OCI-LY7 (cell line): Measurements from ENCODE around the gene CLCF1. TPM values are rescaled to one million over a fixed set of nuclear protein-coding genes. Genes with fewer than 3 reads are reported as not detected.

Experiments used
- BruUV-seq: library from RNA; stranded (reverse); fragments of 400-500 nt; replicated peaks from 2 replicates; lab custom pipeline; 2021; lab: Mats Ljungman, UMichigan
- CTCF ChIA-PET: fragments of 300-600 bp; sonication (Branson Sonifier 250); formaldehyde crosslinking; loops from one replicate; lab custom pipeline; 2022; ENCODE audit warnings: antibody characterized with exemption; ENCODE audit not compliant: unreplicated experiment; lab: Charles Lee
- POLR2A ChIA-PET: fragments of 300-600 bp; sonication (Branson Sonifier 250); formaldehyde crosslinking; loops from one replicate; lab custom pipeline; 2022; ENCODE audit warnings: antibody characterized with exemption; lab: Charles Lee
- DNase-seq: peaks from one replicate; pipeline ENCODE4 v3.0.0-alpha.2; 2015; ENCODE audit warnings: low spot score
- H2AFZ ChIP-seq: fragments of 200-600 bp; sonication (generic), shearing (Covaris generic); 2 replicates; pipeline ENCODE4 v1.6.1; 2014; ENCODE audit warnings: mild to moderate bottlenecking, antibody characterized with exemption, low read length, moderate library complexity
- H3K27ac ChIP-seq: fragments of 200-600 bp; sonication (generic); 2 replicates; pipeline ENCODE4 v1.5.1; 2014; ENCODE audit warnings: mixed run types, low read depth, mild to moderate bottlenecking, moderate library complexity, low read length, inconsistent platforms; ENCODE audit not compliant: poor library complexity, severe bottlenecking
- H3K36me3 ChIP-seq: fragments of 200-600 bp; sonication (generic); 2 replicates; pipeline ENCODE4 v1.6.1; 2014; ENCODE audit warnings: mild to moderate bottlenecking, antibody characterized with exemption, low read length, moderate library complexity, mixed read lengths; ENCODE audit not compliant: insufficient read depth
- H3K4me1 ChIP-seq: fragments of 200-600 bp; sonication (generic); 2 replicates; pipeline ENCODE4 v1.5.1; 2014; ENCODE audit warnings: mild to moderate bottlenecking, low read length; ENCODE audit not compliant: insufficient read depth, poor library complexity, severe bottlenecking
- H3K4me2 ChIP-seq: fragments of 200-600 bp; sonication (generic); 2 replicates; pipeline ENCODE4 v1.6.1; 2014; ENCODE audit warnings: mild to moderate bottlenecking, low read length
- H3K4me3 ChIP-seq: fragments of 200-600 bp; sonication (generic); 2 replicates; pipeline ENCODE4 v1.5.1; 2014; ENCODE audit warnings: mild to moderate bottlenecking, low read depth, low read length; ENCODE audit not compliant: poor library complexity, severe bottlenecking
- H3K79me2 ChIP-seq: fragments of 200-600 bp; sonication (generic); 2 replicates; pipeline ENCODE4 v1.6.1; 2016; ENCODE audit warnings: low read depth, mild to moderate bottlenecking, low read length, moderate library complexity, mixed read lengths; ENCODE audit not compliant: insufficient read depth
- H3K9me2 ChIP-seq: fragments of 200-600 bp; sonication (generic); 2 replicates; pipeline ENCODE4 v1.6.1; 2016; ENCODE audit warnings: mild to moderate bottlenecking, low read length, mixed read lengths; ENCODE audit not compliant: insufficient read depth
- H3K9me3 ChIP-seq: fragments of 200-600 bp; sonication (generic); 2 replicates; pipeline ENCODE4 v1.6.1; 2014; ENCODE audit warnings: mild to moderate bottlenecking, mixed run types, low read length, mixed read lengths
- H4K20me1 ChIP-seq: fragments of 200-600 bp; sonication (generic); 2 replicates; pipeline ENCODE4 v1.6.1; 2014; ENCODE audit warnings: mild to moderate bottlenecking, antibody characterized with exemption, low read length, moderate library complexity, mixed read lengths; ENCODE audit not compliant: insufficient read depth
- CTCF ChIP-seq: fragments of 200-600 bp; sonication (generic); conservative IDR thresholded peaks from 2 replicates; pipeline ENCODE4 v1.5.1; 2014; ENCODE audit warnings: mild to moderate bottlenecking, antibody characterized with exemption, low read length, moderate library complexity, mixed read lengths
- EZH2phosphoT487 ChIP-seq: fragments of 200-600 bp; sonication (generic); IDR thresholded peaks from 2 replicates; pipeline ENCODE4 v1.6.1; 2018; ENCODE audit warnings: low read depth, borderline replicate concordance, mild to moderate bottlenecking, mixed run types, antibody characterized with exemption, low read length, moderate library complexity, mixed read lengths
- intact Hi-C: fragments of 100-400 bp; cut with micrococcal nuclease; formaldehyde crosslinking; loops from one replicate; pipeline ENCODE4 v1.10.0; 2022; ENCODE audit not compliant: unreplicated experiment
- total RNA-seq, 2 experiments: library from RNA; depleted of rRNA in 1 of 2; stranded (reverse); fragments of >200 nt in 1 of 2; shearing (Covaris generic) in 1 of 2; gene quantifications; 2 replicates each; pipeline ENCODE4 v1.2.3, GENCODE V29; 2014 to 2022

The CLCF1 gene
- total RNA-seq, 2 experiments from 2014 or later, result 0.34 to 0.35 TPM

- Histone ChIP-seq H3K9me3 (no peaks in the 10 kb centered on the region), H3K79me2 (peaks cover 11% of the 10 kb centered on the region; the same call in 1 of the 2 replicates), H4K20me1 (no peaks in the 10 kb centered on the region), H3K4me1 (peaks cover 79% of the 10 kb centered on the region), H3K9me2 (no peaks in the 10 kb centered on the region), H3K27ac (peak overlapping the region; percentile 93), H2AFZ (no peak overlapping the region), H3K36me3 (peaks cover 9% of the 10 kb centered on the region; the same call in 1 of the 2 replicates), H3K4me3 (peak overlapping the region; percentile 77), H3K4me2 (peak overlapping the region; percentile 86)
- no TSS peak for BruUV-seq
- ChIA-PET POLR2A (interaction anchor here (0.6 to 9.3 kb wide), 14 partner anchors 8 to 459 kb away, joined by 3 to 106 read pairs (median 3); partner anchors contain the start of gene RAD9A), CTCF (interaction anchor here (0.6 to 7.3 kb wide), 6 partner anchors 25 to 114 kb away, joined by 3 to 136 read pairs (median 4); partner anchors contain the start of gene PTPRCAP)
- peak; percentile 89 for DNase-seq
- intact Hi-C loops, result loop anchor here (5.0 to 10.0 kb wide), 4 partner anchors 115 to 232 kb away; partner anchors contain the start of genes AIP, CDK2AP2, GSTP1 and PITPNM1
- no peak for TF ChIP-seq CTCF
- TF ChIP-seq EZH2phosphoT487, result no peak
Observed at GRCh38 chr11:67352546-67353316, 20.7 kb downstream of the CLCF1 start.

DNA sequence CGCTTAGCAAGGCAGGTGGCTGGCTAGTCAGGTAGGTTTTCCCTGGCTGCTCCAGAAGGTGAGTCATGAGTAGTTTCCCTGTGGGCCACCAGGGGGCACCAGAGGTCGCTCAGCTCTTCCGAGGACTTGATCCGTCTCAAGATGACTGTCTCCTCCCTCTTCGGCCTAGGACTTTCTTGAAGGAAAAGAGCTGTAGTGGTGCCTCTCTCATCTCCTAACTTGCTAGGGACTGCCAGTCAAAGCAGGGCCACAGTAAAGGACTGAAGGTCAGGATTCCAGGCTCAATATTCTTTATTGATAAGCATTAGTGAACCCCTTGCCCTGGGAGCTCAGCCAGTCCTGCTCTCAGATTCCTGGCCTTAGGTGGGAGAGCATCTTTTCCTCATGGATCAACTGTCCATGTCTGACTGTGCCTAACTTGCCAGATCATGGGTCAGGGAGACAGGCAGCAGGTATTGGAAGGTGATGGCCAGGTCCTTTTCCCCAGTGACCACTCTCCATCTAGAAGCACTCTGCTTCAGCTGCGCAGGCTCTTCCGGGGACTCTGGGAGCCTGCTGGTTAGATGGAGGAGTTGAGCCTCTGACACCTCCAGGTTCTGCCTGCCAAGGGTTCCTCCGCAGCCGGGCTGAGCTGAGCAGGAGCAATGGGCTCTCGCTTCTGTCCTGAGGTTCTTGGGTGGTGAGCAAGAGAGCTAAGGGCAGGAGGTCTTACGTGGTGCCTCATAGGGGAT, 22.0 kb downstream of the CLCF1 start:
- TF ChIP-seq CTCF, result peak; percentile 94
- no peak for TF ChIP-seq EZH2phosphoT487
- Histone ChIP-seq H3K4me1 (peaks cover 69% of the 10 kb centered on the region), H2AFZ (no peak overlapping the region), H3K9me2 (no peaks in the 10 kb centered on the region), H3K4me3 (peak overlapping the region; percentile 77), H3K9me3 (no peaks in the 10 kb centered on the region), H3K27ac (peak overlapping the region; percentile 93), H3K79me2 (peaks cover 11% of the 10 kb centered on the region; the same call in 1 of the 2 replicates), H4K20me1 (no peaks in the 10 kb centered on the region), H3K36me3 (peaks cover 9% of the 10 kb centered on the region; the same call in 1 of the 2 replicates), H3K4me2 (peak overlapping the region; percentile 86)
- ChIA-PET CTCF (interaction anchor here (0.6 to 7.3 kb wide), 9 partner anchors 9 to 884 kb away, joined by 3 to 136 read pairs (median 4); partner anchors contain the start of genes CLCF1 and PPP1CA), POLR2A (interaction anchor here (0.6 to 9.3 kb wide), 9 partner anchors 16 to 136 kb away, joined by 3 to 106 read pairs (median 3); no protein-coding TSS in a partner anchor)
- BruUV-seq, result TSS peak; percentile 83
- intact Hi-C loops, result loop anchor here (1.0 to 10.0 kb wide), 5 partner anchors 31 to 233 kb away; partner anchors contain the start of genes AIP, CDK2AP2, GSTP1 and PITPNM1
- peak; percentile 84 for DNase-seq
